SK-N-SH treated with all-trans-retinoic acid at 6 μM for 48 hours (cell line): ENCODE data around the gene NDUFB7.

Experiments used
- ATAC-seq: fragments of 200-7000 bp; cut with Tn5 transposase; 3 replicates; pipeline ENCODE4 v1.9.1; 2020; ENCODE audit warnings: mild to moderate bottlenecking, moderate library complexity
- BACH2 ChIP-seq: fragments of 250-450 bp; sonication (Bioruptor Pico); IDR thresholded peaks from 2 replicates; pipeline ENCODE4 v1.9.0; 2021; ENCODE audit warnings: mild to moderate bottlenecking, borderline replicate concordance
- CSDC2 ChIP-seq: fragments of 250-450 bp; sonication (Bioruptor Pico); IDR thresholded peaks from 2 replicates; pipeline ENCODE4 v1.5.0; 2020; ENCODE audit warnings: mild to moderate bottlenecking, moderate library complexity
- ESRRG ChIP-seq: fragments of 250-450 bp; sonication (Bioruptor Pico); IDR thresholded peaks from 2 replicates; pipeline ENCODE4 v1.6.1; 2021; ENCODE audit warnings: mild to moderate bottlenecking
- GLIS3 ChIP-seq: fragments of 250-450 bp; sonication (Bioruptor Pico); IDR thresholded peaks from 2 replicates; pipeline ENCODE4 v1.5.0; 2020; ENCODE audit warnings: mild to moderate bottlenecking, moderate library complexity
- ISL1 ChIP-seq: fragments of 250-450 bp; sonication (Bioruptor Pico); IDR thresholded peaks from 2 replicates; pipeline ENCODE4 v2.1.2; 2022; ENCODE audit warnings: mild to moderate bottlenecking, moderate library complexity
- OSR1 ChIP-seq: fragments of 250-450 bp; sonication (Bioruptor Pico); IDR thresholded peaks from 2 replicates; pipeline ENCODE4 v1.8.0; 2022; ENCODE audit warnings: moderate library complexity, mild to moderate bottlenecking, inconsistent platforms
- PPARA ChIP-seq: fragments of 250-450 bp; sonication (Bioruptor Pico); IDR thresholded peaks from 2 replicates; pipeline ENCODE4 v1.5.0; 2020; ENCODE audit warnings: mild to moderate bottlenecking, borderline replicate concordance
- RARB ChIP-seq: fragments of 250-450 bp; sonication (Bioruptor Pico); IDR thresholded peaks from 2 replicates; pipeline ENCODE4 v1.8.0; 2021; ENCODE audit warnings: mild to moderate bottlenecking, moderate library complexity
- SNAI2 ChIP-seq: fragments of 250-450 bp; sonication (Bioruptor Pico); IDR thresholded peaks from 2 replicates; pipeline ENCODE4 v1.5.0; 2020; ENCODE audit warnings: mild to moderate bottlenecking, moderate library complexity
- TCF4 ChIP-seq: fragments of 250-450 bp; sonication (Bioruptor Pico); IDR thresholded peaks from 2 replicates; pipeline ENCODE4 v1.8.0; 2021; ENCODE audit warnings: mild to moderate bottlenecking, moderate library complexity, borderline replicate concordance
- TOX ChIP-seq: fragments of 250-450 bp; sonication (Bioruptor Pico); IDR thresholded peaks from 2 replicates; pipeline ENCODE4 v1.8.0; 2021; ENCODE audit warnings: mild to moderate bottlenecking, moderate library complexity, borderline replicate concordance
- TSHZ2 ChIP-seq: fragments of 250-450 bp; sonication (Bioruptor Pico); IDR thresholded peaks from 2 replicates; pipeline ENCODE4 v1.5.0; 2020; ENCODE audit warnings: mild to moderate bottlenecking, moderate library complexity
- ZFP3 ChIP-seq: fragments of 250-450 bp; sonication (Bioruptor Pico); IDR thresholded peaks from 2 replicates; pipeline ENCODE4 v1.5.0; 2020; ENCODE audit warnings: mild to moderate bottlenecking, moderate library complexity
- ZFP30 ChIP-seq: fragments of 450-650 bp; formaldehyde crosslinking; IDR thresholded peaks from 2 replicates; pipeline ENCODE4 v1.5.0; 2022; ENCODE audit warnings: mild to moderate bottlenecking, moderate library complexity
- ZNF565 ChIP-seq: fragments of 450-650 bp; formaldehyde crosslinking; conservative IDR thresholded peaks from 2 replicates; pipeline ENCODE4 v1.5.0; 2020; ENCODE audit warnings: low read depth, mild to moderate bottlenecking, moderate library complexity
- ZNF70 ChIP-seq: fragments of 450-650 bp; formaldehyde crosslinking; IDR thresholded peaks from 2 replicates; pipeline ENCODE4 v1.5.0; 2020; ENCODE audit warnings: mild to moderate bottlenecking, moderate library complexity
- ZNF8 ChIP-seq: fragments of 450-650 bp; formaldehyde crosslinking; IDR thresholded peaks from 2 replicates; pipeline ENCODE4 v1.5.0; 2020; ENCODE audit warnings: mild to moderate bottlenecking, moderate library complexity
- TF ChIP-seq, protein P1 (sequence below): fragments of 250-450 bp; sonication (Bioruptor Pico); IDR thresholded peaks from 2 replicates; pipeline ENCODE4 v1.5.1; 2021; ENCODE audit warnings: mild to moderate bottlenecking, moderate library complexity
- TF ChIP-seq, protein P2 (sequence below): fragments of 250-450 bp; sonication (Bioruptor Pico); IDR thresholded peaks from 2 replicates; pipeline ENCODE4 v1.8.0; 2020; ENCODE audit warnings: mild to moderate bottlenecking, moderate library complexity, borderline replicate concordance

Gene NDUFB7

DNA sequence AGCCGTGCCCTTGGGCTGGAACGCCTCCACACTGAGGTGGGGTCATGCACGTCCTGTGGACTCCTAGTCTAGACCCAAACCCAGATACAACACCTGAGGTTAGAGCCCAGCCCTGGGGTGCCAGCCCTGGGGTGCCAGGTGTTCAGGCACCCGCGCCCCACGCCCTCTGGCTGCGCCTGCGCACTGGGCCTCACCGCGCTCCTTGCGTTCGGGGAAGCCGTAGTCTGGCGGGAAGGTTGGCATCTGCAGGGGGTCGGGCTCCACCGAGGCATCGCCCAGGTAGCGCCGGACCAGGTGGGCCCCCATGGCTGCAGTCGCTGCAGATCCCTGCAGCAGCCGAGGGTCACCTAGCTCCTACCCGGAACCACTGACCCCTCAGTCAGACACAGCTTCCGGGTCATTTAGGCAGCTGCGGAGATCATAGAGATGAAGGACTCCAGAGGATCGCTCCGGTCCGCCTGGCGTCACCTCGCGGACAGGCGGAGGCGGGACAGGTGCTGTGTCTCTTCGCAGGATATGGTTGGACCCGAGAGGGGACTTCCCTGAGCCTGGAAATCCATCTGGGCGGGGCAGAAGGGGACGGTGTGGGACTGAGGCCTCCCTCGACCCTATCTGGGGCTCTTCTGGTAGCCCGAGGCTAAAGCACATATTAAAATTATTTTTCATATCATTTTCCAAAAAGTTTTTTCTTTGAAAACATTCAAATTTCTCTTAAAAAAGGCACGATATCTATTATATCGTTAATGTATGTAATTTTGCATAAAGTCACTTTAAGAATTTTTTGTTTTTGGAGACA, at the start of gene NDUFB7:
Gene NDUFB7, minus strand, starts transcription at position 372 of the 796 bp plus-strand sequence. Its CDS starts 66 bp downstream, at position 306.
- ATAC-seq, result peak; percentile 96

GRCh38 chr19:14619404-14619803, 47.5 kb upstream of the NDUFB7 start:
- no peak for ATAC-seq
- TF ChIP-seq BACH2 (CRISPR knock-in tag), result no peak
- no peak for TF ChIP-seq ESRRG (CRISPR knock-in tag)
- TF ChIP-seq TSHZ2 (CRISPR knock-in tag), result no peak
- TF ChIP-seq ZNF70 (CRISPR knock-in tag), result no peak
- no peak for TF ChIP-seq ISL1 (CRISPR knock-in tag)
- TF ChIP-seq, protein P1, sequence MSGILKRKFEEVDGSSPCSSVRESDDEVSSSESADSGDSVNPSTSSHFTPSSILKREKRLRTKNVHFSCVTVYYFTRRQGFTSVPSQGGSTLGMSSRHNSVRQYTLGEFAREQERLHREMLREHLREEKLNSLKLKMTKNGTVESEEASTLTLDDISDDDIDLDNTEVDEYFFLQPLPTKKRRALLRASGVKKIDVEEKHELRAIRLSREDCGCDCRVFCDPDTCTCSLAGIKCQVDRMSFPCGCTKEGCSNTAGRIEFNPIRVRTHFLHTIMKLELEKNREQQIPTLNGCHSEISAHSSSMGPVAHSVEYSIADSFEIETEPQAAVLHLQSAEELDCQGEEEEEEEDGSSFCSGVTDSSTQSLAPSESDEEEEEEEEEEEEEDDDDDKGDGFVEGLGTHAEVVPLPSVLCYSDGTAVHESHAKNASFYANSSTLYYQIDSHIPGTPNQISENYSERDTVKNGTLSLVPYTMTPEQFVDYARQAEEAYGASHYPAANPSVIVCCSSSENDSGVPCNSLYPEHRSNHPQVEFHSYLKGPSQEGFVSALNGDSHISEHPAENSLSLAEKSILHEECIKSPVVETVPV, result no peak
- TF ChIP-seq SNAI2 (CRISPR knock-in tag), result no peak
- no peak for TF ChIP-seq GLIS3
- TF ChIP-seq TCF4, result no peak
- TF ChIP-seq RARB (CRISPR knock-in tag), result no peak
- TF ChIP-seq CSDC2 (CRISPR knock-in tag), result no peak
- TF ChIP-seq ZFP30 (CRISPR knock-in tag), result no peak
- TF ChIP-seq, protein P2, sequence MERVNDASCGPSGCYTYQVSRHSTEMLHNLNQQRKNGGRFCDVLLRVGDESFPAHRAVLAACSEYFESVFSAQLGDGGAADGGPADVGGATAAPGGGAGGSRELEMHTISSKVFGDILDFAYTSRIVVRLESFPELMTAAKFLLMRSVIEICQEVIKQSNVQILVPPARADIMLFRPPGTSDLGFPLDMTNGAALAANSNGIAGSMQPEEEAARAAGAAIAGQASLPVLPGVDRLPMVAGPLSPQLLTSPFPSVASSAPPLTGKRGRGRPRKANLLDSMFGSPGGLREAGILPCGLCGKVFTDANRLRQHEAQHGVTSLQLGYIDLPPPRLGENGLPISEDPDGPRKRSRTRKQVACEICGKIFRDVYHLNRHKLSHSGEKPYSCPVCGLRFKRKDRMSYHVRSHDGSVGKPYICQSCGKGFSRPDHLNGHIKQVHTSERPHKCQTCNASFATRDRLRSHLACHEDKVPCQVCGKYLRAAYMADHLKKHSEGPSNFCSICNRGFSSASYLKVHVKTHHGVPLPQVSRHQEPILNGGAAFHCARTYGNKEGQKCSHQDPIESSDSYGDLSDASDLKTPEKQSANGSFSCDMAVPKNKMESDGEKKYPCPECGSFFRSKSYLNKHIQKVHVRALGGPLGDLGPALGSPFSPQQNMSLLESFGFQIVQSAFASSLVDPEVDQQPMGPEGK, result no peak
- TF ChIP-seq ZFP3 (CRISPR knock-in tag), result no peak
- TF ChIP-seq TOX (CRISPR knock-in tag), result no peak
- no peak for TF ChIP-seq PPARA (CRISPR knock-in tag)
- no peak for TF ChIP-seq OSR1 (CRISPR knock-in tag)
- TF ChIP-seq ZNF565, result no peak

More for the DNA sequence above, at the start of gene NDUFB7:
- TF ChIP-seq TSHZ2 (CRISPR knock-in tag) (no peak), CSDC2 (CRISPR knock-in tag) (no peak), TCF4 (peak; percentile 32; the same call in 1 of the 2 replicates), RARB (CRISPR knock-in tag) (no peak), ZNF70 (CRISPR knock-in tag) (no peak), ZFP3 (CRISPR knock-in tag) (0 out of 2 replicates have a peak, but pooled peaks have one; percentile 51), ZNF565 (0 out of 2 replicates have a peak, but pooled peaks have one; percentile 22), TOX (CRISPR knock-in tag) (no peak), SNAI2 (CRISPR knock-in tag) (peak; percentile 39; the same call in 1 of the 2 replicates)
- TF ChIP-seq, protein P1, result no peak

GRCh38 chr19:14616407-14616806, 44.5 kb upstream of the NDUFB7 start:
- ATAC-seq, result no peak
- TF ChIP-seq, protein P2, result no peak
- TF ChIP-seq PPARA (CRISPR knock-in tag) (no peak), ZFP30 (CRISPR knock-in tag) (no peak), TSHZ2 (CRISPR knock-in tag) (no peak), ZFP3 (CRISPR knock-in tag) (no peak), ZNF8 (CRISPR knock-in tag) (no peak), SNAI2 (CRISPR knock-in tag) (no peak)
